Activated T-helper 1 cell treated with anti-CD3 and anti-CD28 coated beads, Interleukin-2, amount 50 U/mL, for 16 hours (primary cell): ENCODE results near the gene KIRREL3.

Experiments
- DNase-seq, 2 donors: peaks; one replicate each; pipeline ENCODE4 v3.0.0-alpha.2; 2020; ENCODE audit warnings: low read depth in 1 of 2, low spot score in 1 of 2

KIRREL3 gene

DNA sequence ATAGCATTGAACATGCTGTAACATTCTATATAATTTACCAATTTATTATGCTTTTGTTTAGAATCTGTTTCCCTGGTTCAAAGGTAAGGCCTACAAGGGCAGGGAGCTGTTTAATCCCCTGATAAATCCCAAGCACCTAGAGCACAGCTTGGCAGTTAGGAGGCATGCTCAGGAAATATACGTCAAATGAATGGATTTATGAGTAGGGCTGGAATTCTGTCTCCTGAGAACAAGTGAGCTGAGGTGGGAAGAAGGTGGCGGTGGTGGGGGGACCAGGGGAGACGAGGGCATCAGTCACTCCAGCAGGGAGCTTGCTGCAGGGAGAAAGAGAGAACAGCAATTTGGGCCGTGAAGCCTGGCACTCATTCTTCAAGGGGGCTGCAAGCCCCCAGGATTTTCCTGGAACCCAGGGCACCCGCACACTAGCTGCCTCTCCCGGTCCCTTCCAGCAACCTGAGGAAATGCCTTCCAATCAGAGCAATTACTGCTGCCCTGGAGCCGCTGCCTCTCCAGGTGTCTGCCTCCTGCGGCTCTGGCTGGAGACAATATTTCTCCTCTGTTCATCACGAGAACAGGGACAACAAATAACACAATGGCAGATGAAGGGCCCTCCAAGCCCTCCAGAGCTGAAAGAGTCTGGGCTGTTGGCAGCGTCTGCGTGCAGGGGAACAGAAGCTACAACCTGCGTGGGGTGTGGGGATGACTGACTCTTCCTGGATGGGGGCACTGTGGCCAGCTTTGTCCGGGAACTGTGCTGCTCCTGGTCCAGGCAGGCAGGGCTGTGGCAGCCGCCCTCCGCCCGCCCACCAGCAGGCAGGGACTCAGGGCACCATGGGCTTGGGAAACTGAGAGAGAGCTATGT is 411.7 kb downstream of the KIRREL3 start:
- DNase-seq: no peak

DNA sequence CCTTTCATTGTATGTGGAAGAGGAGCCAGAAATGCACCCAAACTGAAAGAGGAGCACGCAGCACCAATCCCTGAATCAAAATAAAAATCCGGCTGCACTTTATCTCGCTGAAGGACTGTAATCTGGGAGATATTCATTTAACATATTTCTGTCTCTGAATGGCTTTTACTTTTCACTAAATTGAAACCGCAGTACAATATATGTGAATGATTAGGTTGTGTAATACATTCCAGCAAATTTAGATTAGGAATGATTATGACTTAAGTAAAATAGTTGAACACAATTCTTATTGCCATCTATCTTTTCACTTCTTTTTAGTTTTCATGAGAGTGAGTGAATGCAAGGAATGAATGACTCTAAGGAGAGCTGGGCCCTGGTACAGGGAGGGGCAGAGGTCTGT is 413.0 kb downstream of the KIRREL3 start:
- DNase-seq: no peak

DNA sequence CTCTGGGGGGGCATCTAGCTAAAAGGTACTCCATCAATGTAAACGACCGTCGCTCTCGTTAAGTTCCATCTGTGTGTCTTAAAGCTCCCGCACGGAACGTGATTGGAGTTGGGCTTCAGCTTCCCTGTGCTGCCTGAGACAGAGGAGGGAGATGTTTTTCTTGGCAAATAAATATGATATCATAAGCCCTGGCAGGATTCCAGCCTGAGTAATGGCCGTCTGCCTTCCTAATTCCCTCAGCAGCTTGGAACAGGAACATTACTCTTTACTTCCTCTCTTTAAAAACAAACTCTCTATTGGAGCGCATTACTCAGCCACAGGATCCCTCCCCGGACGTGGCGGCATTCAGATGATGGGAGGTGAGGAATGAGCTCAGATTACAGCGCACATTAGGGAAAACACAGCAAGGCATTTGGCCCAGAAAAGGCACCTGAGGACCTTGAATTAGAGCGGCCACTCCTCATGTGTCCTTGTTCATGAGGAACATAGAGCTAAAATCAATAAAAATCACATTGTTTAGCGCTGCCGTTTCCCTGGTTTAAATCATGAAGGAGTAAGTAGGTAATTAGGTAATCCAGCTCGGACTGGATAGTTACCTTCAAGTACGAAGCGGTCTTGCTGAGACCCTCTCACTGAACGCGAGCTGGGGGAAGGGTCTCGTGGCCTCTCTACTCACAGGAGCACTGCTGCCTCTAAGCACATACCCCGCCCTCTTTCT is 414.6 kb downstream of the KIRREL3 start:
- DNase-seq: no peak

DNA sequence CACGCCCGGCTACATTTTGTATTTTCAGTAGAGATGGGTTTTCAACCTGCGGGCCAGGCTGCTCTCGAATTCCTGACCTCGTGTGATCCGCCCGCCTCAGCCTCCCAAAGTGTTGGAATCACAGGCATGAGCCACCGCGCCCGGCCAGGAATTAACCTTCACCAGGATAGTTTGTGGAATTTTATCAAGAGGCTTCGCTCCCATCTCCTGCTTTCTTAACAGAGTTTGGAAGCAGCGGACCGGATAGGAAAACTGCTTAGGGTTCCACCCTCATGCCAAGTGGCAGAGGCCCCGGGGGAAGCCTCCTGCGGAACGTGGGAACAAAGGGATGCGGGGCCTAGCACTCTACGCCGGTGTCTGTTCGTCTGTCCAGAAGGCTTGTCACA is 415.2 kb downstream of the KIRREL3 start:
- no peak for DNase-seq

DNA sequence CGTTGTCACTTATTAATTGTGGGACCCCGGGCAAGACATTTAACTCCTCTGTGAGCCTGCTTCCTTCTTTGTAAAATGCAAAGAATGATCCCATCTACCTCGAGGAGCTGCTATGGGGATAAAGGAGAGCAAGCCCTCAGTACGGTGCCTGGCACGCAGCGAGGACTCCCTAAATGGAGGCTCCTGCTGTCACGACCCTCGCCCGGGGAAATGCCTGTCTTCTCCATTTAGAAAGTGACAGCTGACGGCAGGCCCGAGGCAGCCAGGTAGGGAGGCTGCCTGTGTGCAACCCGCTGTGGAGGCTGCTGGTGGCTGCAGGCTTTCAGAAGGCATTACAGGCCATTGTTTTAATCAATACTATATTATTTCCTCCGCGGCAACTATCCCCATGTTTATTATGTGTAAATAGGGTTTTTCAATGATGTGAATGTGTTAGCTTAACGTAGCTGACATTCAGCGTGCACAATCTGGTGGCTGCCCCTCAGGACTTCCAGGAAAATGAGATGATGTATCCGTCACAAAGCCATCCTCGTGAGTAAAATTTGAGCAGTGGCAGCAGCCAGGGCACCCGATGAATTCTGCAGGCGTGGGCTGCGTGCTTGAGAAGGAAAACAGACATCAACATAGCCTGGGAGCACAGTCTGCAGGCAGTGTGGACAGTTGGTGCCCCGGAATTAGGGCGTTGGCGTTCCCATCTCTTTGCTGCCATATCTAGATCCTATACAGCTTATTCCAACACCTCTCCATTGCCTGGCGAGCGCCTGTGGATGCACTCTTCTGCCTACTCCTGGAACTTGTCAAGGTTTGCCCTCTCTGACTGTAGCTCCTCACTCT is 416.8 kb downstream of the KIRREL3 start:
- no peak for DNase-seq

DNA sequence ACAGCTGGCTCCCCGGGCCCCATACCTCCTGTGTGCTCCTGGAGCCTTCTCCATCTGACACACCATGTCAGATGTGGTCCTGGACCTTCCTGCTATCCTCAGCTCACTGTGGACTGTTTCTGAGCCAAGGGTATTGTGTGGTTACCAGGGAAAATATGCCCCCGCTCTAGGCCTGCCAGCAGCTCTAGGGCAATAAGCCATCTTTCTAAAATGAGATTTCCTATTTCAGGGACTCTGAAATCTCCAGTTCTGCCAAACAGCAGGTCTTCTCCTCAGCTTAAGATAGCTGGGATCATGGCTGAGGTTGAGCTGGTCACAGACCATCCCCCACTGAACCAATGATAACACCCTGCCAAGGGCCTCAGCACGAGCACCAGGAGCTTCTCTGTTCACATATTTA is 417.5 kb downstream of the KIRREL3 start:
- no peak for DNase-seq

DNA sequence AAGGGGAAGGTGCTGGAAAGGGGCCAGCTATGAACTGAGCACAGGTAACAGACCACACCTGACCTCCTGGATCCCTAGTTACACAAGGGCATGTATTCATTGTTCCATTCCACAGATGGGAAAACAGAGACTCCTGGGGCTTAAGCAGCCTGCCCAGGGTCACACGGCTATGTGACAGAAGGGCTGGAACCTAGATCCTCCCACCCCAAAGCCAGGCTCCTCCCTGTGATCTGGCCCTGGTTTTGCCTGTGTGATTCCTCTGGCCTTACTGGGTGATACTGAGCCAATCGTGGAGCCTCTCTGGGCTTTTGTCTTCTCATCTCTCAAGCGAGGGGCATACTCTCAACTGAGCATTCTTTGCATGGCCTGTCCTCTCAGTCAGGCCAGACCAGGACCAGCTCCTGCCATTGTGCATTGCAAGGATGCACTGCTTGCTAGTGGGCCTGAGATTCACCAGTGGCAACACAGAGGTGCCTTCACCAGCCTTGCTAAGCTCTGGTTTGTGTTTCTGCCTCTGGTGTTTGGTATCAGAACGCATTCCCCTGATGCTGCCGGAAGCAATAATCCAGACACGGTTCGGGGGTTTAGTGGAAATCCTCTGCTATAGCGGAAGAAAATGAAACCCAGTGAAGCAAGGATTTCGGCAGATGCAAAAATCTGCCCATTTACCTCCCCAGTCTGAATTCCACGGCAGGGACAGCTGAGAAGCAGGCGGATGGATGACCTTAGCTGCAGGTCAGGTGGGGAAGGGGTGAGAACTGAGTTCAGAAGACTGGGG is 418.5 kb downstream of the KIRREL3 start:
- no peak for DNase-seq

DNA sequence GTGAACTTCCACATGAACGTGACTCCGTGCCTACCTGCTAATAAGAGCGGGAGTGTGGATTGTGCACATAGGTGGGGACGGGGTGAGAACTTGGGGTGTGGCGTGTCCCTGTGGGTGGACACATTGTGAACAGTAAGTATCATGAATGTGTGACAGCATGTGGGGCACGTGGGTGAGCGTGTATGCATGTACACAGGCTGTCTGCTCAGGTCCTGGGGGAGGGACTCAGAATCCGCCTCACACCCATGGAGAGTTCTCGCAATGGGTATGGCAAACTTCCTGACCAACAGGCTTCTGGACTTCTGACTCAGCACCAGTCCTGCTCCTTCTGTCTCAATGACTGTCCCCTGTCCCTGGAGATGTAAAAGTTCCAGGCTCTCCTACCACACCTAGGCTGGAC is 422.1 kb downstream of the KIRREL3 start:
- no peak for DNase-seq

DNA sequence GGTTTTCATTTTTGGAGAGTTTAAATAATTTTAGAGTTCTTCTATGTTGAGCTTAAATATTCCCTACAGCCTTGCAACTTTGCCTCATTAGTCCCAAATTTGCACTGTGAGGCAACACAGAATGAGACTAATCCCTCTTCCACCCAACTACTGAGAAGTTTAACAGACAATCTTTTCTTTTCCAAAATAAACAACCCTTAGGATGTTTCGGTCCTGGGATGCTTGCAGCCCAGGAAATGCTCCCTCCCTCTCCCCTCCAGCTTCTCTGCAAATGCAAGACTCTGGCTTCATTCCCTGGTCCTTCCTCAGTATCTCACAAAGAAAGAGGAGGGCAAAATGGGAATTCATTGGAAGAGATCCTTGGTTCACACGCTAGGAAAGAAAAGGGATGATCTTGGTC is 422.5 kb downstream of the KIRREL3 start:
- DNase-seq: no peak

DNA sequence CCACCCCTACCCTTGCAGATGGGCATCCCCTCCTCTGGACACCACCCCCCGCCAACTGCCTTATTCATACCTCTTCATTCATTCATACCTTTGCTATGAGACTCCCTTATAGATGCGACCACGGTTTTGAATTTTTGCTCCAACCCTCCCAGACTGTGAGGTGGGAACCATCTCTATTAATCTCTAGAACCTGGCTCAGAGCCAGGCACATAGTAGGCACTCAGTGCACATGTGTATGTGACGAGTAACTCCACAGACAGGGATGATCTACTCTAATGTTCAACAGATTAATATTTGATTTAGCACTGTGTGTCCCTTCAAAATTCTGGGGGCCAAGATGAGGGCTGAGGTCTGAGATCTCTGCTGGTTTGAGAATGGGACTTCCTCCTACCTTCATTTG is 424.7 kb downstream of the KIRREL3 start:
- no peak for DNase-seq

DNA sequence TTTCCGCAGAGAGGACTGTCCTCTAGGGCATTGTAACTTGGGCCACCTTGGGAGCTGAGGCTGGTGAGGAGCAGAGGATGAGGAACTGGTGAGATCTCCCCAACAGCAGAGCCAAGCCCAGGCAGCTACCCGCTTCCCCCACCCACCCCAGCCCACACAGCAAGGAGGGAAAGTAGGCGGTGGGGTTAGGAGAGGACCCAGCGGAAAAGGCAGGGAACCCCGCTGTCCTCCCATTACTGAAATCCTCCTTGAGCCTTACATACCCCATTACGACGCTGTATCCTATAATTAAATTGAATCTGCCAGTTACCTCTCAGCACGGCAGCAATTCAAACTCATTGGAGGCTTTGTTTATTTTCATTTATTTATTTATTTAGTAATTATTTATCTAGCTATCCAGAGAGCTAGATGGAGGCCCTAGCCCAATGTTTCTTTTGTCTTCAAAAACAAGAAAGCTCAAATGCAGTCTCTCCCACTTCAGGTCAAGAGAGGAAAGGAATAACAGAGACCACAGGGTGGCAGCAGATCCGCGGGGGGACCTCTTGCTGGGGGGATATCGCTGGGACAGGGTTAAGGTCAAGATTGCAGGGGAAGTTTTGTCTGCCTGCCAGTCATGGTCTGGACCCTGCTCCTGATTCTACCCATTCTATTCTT is 427.1 kb downstream of the KIRREL3 start:
- DNase-seq: no peak

DNA sequence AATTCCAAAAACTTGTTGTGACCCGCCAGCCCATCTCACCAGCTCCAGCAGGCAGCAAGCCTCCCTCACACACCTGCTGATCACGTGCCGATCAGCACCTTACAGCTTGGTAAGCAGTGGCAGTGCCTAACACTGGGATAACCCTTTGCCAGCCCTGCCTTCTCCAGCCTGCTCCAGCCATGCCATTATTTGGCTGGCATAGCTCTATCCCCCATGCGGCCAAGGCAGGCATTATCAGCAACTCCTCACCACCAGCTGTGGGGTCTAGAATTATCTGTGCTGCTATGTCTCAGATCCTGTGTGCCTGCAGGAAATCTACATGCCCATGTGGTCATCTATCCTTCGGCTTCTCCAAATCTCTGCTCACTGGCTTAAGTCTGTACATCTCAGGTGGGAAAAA is 430.1 kb downstream of the KIRREL3 start:
- DNase-seq: no peak

DNA sequence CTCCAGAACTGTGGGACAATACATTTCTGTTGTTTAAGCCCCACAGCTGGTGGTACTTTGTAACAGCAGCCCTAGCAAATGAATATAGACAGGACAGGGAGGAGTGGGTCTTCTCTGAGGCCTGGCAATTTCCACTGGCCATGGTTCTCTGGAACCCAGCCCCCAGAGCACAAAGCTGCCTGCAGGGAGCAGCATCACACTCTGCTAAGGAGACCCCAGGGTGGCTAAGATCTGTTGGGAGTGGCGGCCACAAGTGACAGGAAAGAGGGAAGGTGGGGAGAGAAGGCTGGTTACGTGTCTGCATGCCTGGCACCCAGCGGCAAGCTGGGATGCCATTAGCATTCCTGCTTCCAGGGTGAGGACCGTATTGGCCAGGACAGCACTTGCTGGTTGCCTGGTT is 433.2 kb downstream of the KIRREL3 start:
- DNase-seq: no peak

DNA sequence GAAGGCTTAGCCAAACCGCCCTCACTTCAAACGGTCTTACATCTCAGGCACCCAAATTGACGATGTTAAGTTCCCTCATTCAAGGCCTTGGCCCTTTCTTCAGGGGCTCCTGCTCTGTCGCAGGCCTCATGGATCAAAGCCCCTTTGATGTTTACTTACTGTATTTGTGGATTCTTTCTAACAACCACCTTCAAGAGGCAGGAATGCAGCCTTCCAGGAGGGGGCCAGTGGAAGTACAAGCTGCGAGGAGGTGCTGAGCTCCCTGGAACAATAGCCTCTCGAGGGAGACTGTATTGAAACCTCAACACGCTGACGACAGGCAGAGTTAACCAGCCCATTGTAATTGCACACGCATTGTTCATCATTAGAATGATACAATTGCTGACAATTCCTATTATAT is 436.0 kb downstream of the KIRREL3 start:
- no peak for DNase-seq

DNA sequence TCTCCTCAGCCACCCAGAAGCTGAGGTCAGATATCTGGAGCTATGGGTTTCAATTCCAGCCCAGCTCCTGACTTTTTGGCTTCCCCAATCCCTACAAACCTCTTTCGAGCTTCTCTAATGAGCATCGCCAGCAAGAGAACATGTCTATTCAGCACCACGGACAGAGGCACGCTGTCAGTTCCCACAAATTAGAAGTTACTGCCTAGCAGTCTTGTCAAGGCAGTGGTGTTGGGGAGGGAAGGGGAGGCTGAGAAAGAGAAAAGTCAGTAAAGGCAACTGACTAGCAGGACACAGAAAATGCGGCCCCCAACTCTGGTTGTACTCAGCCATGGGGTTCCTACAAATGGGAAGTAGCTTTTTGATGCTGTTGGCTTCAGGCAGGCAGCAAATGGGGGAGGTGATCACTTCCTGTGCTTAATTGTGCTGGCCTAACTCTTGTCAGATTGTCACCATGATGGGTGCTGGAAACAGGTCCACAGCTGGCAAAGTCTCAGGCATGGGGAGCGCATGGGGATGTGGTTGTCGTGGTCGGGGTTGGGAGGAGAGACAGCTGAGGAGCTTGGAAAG is 439.2 kb downstream of the KIRREL3 start:
- DNase-seq: no peak

DNA sequence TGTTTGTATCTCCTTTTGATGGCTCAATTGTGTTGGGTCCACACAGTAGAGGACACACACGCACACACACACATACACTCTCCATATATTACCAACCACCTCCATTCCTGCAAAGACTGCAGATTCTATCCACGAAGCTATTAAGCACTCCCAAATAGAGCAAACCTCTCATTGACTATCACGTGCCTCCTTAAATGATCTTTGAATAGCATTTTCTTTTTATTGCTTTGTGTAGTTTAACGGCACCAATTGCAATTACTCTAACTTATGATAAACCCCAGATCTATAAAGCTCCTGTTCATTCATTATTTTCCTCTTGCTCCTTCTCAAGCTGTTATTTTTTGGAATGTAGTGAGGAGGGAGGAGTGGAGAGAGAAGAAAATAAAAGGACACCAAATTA is 440.3 kb downstream of the KIRREL3 start:
- no peak for DNase-seq

DNA sequence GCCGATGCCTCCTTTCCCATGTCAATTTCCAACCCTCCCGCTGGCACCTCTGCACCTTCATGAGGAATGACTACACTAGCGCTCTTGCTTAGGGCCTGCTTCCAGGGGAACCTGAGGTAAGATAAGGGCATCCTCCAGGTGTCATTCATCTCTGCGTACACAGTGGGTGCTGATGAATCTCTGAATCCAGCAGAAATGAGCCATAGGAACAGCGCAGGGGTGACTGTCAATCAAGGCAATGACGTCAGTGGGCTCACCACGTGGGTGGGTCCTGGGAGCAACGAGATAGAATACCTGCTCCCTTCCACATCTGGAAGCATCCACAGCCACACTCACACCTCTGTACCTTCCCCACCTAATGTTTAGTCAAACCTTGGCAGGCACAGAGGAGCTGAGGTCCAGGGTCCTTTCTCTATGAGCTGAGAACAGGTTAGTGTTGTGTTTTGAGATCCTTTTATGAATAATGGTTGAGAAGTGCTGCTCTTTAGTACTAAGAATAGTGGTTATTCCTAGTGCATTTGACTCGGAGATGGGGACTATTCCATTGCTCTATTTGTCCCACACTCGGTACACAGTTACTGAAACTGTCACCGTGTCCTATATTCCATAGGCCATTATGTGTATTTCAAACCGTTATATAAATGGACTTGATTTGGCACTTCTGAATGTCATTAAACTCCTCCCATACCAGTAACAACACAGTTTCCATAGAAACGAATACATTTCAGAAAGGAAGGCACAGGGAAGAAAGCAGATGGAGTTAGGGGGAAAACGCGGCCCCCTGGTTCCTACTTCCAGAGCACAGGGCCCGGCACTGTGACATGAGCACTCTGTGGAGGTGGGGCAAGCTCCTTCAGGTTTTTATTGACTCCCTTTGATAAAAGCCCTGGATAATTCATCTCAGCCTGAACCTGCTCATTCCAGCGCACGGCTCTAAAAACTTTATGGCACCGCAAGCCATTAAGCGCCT is 451.7 kb downstream of the KIRREL3 start:
- DNase-seq: no peak

DNA sequence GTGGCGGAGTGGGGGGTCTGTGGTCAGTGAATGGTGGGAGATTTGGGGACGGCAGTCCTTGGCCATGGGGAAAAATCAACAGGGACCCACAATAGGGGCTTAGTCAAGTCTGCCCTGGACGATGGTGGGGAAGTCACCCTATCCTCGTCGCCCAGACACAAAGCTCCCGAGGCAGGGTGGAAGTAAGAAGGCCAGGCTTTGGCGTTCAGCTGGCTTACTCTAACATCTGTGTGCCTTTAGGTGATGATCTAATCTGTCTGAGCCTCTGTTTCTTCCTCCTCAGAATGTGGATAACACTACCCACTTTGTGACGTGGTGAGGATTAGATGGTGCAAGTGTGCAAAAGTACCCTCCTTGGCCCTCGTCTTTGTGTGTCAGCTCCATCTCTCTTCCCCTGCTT is 452.9 kb downstream of the KIRREL3 start:
- no peak for DNase-seq

DNA sequence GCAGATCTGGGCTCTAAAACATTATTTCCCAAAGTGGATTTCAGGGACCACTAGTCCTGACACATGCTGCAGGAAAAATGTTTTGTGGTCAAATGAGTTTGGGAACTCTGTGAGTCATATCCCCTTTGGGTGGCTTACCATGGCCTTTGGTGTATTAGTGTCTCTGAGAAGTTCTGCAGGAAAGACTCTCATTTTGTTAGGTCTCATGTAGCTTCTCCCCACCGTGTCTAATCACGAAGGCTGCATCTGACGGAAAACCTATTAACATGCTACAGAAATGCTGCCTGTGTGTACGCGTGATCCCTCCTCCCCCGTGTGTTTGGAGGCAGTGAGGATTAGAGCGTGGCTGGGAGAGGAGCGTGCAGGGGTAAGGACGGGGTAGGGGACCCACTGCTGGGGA is 453.4 kb downstream of the KIRREL3 start:
- DNase-seq: no peak
